Hematopoietic multipotent progenitor cell treated with erythropoietin and hydrocortisone succinate and interleukin-3 and kit ligand, for 8 days (in vitro differentiated cells): ENCODE data around the gene CTAG2.
"Not testable (repeated sequence)": the region's sequence is repeated elsewhere in the genome, so short reads cannot be mapped to it uniquely, and the experiment has no call there.

Experiments used
- DNase-seq: peaks from one replicate; pipeline ENCODE4 v3.0.0-alpha.2; 2015

CTAG2 gene

DNA sequence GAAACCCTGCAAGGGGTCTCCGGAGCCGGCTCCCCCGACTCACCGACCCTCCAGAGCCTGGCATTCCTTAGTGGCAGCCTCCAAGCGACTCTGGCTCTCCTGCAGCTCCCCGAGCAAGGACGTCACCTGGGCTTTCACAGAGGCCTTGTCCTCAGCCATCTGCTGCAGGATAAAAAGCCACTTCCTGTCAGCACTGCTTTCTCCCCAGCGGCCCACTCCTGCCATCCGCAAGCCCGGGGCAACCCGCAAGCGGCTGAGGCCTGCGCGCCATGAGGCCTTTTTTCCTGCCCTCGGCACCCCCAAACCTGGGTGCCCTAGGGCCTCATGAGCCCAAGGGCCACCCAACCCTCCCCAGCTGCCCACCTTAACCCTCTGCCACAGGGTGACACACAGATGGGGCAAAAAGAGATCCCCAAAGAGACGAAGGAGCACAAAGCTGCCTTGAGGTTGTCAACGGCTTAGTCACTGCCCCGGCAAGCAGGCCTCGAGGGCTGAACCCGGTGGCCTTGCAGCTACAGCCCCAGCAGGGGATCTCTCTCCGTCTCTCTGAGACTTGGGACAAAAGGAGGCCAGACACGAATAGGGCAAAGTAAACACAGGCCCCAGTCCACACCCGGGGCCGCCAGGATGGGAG is 7.5 kb downstream of the CTAG2 start:
- not testable (repeated sequence) for DNase-seq

DNA sequence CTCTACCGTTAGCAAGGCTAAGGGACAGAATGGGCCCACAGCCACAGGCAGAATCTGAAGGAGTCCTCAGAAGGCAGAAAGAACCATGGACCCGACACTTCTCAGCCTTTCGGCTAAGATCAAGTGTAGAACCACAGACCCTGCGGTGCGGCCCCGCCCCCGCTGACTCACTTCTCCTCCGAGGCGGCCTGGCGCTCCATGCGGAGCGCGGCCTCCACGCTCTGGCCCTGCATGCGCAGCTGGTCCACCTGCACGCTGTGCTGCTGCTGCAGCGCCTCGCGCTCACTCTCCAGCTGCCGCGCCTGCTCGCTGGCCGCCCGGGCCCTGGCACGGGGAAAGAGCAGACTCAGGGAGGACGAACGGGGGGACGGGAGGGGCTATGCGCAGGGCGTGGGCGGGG is 9.7 kb downstream of the CTAG2 start:
- not testable (repeated sequence) for DNase-seq

DNA sequence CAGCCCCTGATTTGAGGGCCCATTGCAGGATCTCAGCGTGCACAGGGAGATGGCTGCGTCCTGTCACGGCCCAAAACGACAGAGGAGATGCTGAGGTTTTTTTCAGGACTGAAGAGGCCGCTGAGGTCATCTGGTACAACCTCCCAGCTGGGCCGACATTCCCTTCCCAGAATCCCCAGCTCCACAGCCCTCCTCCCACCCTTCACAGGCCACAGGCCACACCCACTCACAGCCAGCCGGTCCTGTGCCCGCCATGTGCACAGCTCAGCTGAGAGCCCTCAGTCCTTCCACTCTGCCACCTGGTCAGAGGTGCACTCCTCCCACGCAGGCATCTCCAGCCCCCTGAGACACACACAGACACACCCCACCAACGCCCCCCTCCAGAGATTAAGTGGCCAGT is 11.6 kb downstream of the CTAG2 start:
- DNase-seq: not testable (repeated sequence)

DNA sequence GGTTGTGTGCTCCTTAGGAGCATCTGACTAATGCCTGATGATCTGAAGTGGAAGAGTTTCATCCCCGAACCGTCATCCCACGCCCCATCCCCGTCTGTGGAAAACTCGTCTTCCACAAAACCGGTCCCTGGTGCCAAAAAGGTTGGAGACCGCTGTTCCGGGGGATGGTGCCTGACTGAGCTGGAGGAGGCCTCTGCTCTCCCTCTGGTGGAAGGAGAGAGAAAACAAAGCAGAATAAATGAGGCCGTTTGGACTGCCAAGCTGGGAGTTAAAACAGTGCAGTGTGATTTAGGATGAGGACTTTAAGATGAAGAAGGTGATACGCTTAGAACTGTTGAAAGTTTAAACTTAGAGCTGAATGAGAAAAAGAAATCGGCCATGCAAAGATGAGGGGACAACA is 19.7 kb downstream of the CTAG2 start:
- not testable (repeated sequence) for DNase-seq

DNA sequence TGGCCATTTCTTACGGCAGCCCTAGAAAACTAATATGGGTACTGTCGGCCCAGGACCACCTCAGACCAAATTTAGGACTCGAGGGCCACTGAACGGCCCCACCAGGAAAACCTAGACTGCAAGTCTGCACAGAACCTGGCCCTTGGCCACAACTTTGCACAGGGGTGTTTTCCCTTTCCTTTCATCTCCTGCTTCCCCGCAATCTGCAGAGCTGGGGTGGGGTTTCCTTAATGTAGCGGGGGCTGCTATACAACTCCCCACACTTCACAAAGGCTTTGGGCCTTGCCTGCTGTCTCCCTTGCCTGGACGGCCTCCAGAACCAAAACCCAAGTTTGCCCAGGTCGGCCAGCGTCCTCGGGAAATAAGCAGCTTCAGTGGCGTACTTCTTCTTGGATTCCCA is 22.4 kb downstream of the CTAG2 start:
- not testable (repeated sequence) for DNase-seq

DNA sequence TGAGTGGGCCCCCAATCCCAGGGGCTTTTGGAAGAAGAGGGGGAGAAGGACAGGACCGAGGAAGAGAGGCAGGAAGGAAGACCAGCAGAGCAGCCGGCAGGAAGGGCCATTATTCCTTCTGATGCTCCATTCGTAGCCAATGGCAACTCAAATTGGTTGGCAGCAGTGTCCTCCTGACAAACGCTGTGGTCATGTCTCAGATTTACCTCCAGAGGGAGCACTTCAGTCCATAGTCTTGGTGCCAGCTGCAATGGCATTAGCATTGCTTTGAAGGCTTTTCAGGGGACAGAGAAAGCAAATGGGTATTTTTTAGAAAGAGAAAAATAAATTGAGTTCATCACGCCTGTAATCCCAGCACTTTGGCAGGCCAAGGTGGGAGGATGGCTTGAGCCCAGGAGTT is 24.4 kb downstream of the CTAG2 start:
- DNase-seq: not testable (repeated sequence)

DNA sequence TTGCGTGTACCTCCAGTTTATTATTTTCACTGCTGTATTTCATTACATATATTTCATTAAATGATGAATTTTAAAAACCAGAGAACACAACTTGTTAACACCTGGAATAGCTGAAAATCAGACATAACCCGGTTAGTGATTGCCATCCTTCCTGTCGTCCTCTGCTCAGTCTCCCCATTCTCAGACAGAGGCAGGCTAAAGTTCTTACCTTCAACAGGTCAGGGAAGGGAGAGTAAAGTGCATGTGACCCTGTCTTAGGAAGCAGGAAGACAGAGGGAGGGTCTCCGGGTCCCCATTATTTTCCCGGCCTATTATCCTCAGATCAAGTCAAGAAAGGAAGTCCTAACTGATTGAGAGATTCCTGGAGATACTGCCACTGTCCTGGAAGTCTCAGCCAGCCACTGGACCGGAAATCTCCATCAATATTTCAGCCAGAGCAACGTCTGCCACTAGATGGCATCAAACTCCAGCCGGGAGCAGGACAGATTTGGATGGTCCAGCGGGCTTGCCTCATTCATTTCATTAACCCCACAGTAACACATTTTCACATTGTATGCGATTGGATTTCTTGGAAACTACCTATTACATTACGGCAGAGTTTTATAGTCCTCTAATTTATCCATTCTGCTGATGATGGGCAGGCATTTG is 32.5 kb downstream of the CTAG2 start:
- not testable (repeated sequence) for DNase-seq

DNA sequence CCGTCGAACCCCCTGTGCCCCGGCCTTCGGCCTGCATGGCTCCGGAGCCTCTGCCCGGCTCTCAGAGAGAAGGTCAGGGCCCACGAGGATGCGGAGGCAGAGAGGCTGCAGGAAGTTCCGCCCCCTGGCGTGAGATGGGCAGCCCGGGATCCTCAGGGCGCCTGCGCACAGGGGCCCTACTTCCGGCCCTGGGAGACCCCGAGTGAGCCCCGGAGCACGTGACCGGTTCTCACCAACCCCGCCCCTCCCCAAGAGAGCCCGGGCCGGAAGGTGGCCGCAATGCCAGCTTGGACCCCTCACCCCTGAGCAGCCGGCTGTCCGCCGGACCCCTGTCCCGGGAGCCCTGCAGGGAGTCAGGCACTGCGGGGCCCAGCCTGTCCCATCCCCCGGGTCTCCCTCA is 34.2 kb downstream of the CTAG2 start, which contains the start of gene CTAG1B:
Gene CTAG1B, minus strand, starts transcription at position 101 of the 400 bp plus-strand sequence. Its CDS starts 64 bp downstream, at position 37.
- DNase-seq: not testable (repeated sequence)

DNA sequence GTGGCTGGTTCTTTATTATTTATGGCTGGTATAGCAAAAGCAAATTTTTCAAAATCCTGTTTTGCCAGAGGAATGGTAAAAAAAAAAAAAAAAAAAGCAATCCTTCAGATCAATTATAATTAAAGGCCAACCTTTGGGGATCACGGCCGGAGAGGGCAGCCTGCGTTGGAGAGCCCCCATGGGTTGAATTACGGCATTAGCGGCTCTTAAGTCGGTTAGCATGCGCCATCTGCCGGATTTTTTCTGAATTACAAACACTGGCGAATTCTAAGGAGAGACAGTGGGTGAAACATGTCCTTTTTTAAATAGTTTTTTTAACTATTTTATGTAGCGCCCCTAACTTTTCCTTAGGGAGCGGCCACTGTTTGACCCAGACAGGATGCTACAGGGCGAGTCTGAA is 39.8 kb downstream of the CTAG2 start:
- DNase-seq: not testable (repeated sequence)

DNA sequence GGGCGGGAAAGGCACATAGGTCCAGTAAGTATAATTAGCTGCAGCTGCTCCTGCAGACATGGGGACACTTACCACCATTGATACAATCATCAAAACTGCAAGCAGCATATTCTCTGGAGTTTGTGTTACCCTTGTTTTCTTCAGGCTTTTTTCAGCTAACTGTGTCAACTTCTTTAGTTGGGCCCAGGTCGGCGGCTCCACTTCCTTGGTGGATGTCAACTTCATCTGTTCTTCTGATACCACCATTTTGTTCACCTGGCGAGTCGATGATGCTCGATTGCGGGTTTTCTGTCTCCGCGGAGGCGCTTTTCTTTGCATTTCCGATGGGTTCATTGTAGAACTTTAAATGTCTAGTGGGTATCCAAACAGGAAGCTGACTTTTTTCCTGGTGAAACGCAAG is 42.2 kb downstream of the CTAG2 start:
- not testable (repeated sequence) for DNase-seq

DNA sequence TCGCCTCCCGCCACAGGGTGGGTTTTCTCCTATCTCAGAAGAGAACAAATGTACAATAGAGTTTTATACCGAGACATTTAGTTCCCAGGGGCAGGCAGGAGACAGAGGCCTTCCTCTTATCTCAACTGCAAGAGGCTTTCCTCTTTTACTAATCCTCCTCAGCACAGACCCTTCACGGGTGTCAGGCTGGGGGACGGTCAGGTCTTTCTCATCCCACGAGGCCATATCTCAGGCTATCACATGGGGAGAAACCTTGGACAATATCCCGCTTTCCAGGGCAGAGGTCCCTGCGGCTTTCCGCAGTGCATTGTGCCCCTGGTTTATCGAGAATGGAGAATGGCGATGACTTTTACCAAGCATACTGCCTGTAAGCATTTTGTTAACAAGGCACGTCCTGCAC is 44.6 kb downstream of the CTAG2 start:
- not testable (repeated sequence) for DNase-seq

DNA sequence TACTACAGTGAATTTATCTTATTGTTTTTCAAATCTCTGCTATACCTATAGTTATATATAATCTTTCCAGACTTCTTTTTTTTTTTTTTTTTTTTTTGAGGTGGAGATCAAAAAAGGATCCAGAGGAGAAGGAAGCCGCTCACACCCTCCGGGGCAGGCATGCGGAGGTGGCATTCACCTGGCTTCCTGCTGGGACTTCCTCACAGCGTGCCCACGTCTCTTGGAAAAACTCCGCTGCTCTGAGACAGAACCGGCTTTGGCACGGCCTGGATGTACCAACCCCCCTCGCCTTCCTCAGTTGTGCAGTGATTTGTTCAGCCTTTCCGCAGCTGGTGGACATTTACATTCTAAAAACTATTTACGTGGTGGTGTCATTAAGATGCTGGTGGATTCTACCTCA is 45.4 kb downstream of the CTAG2 start:
- DNase-seq: not testable (repeated sequence)

DNA sequence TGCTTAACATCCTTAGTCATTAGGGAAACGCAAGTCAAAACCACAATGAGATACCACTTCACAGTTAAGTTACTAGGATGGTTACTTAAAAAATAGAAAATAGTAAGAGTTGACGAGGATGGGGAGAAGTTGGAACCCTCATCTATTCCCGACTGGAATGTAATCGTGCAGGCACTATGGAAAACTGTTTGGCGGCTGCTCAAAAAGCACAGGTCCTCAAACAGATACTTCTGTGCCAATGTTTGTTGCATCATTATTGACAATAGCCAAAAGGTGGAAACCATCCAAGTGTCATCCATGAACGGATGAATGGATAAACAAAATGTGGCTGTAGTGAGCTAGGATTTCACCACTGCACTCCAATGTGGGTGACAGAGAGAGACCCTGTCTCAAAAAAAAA is 46.0 kb downstream of the CTAG2 start:
- DNase-seq: no peak

DNA sequence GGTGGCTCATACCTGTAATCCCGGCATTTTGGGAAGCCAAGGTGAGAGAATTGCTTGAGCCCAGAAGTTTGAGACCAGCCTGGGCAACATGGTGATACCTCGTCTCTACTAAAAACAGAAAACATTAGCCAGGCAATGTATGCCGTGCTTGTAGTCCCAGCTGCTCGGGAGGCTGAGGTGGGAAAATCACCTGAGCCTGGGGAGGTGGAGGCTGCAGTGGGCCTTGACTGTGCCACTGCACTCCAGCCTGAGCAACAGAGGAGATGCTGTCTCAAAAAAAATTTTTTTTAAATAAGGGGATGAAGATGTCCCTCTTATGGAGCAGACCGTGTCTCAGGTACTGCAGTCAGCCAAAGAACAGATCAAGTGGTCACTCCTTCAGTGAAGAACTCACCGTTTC is 47.8 kb downstream of the CTAG2 start:
- DNase-seq: no peak

DNA sequence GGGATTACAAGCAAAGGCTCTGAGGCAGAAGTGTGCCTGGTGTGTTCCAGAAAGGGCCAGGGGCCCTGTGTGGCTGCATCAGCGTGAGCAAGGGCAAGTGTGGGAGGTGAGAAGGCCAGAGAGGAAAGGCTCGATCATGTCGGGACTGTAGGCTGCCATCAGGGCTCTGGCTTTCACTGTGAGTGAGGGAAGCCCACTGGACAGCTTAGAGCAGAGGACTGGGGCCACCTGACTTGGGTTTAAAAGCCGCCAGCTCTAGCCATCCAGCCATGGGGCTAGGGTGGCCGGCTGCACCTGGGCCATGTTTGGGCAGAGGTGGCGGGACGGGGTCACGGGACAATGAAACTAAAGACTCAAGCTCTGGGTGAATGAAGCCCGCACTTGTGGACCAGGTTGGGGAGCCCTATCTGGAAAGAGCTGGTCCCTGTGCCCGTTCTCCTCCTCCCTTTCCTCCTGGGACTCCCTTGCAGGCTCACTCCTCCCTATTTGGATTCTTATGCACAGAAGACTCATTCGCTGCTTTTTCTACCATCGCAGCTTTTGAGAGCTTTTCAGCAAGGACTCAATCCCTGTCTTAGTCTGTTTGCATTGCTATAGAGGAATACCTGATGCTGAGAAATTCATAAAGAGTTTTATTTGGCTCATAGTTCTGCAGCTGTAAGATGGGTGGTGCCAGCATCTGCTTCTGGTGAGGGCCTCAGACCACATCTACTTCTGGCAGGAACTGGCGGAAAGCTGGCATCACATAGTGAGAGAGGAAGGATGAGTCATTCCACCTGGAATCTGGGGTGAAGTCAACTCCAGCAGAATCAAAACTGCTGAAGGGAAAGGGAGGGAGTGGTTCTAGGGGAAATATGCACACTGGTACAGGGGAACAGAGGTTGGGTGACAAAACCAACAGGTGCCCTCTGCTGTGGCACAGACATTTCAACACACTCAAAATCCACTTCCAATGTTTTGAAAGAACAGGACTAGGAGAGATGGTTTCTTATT is 49.6 kb downstream of the CTAG2 start:
- no peak for DNase-seq

DNA sequence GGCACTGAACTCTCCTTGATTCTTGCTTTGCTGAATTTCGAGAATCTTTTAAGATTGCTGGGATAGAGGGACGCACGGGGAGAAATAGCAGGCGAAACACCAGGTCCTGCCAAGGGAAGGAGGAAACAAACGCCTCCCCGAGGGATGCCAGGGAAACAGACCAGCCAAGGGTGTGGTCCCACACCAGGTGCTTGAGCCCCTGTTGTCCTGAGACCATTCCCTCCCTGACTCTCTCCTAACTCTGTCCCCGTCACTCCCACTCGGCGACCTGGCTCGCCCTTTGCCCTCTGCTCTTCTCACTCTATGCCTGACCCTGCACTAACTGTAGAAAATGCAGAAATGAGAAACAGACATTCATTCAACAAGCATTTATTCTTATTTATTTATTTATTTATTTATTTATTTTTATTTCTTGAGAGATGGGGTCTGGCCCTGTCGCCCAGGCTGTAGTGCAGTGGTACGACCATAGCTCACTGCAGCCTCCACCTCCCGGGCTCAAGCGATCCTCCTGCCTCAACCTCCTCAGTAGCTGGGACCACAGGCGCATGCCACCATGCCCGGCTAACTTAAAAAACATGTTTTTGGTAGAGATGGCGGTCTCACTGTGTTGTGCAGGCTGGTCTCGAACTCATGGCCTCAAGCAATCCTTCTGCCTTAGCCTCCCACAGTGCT is 50.5 kb downstream of the CTAG2 start:
- DNase-seq: no peak

DNA sequence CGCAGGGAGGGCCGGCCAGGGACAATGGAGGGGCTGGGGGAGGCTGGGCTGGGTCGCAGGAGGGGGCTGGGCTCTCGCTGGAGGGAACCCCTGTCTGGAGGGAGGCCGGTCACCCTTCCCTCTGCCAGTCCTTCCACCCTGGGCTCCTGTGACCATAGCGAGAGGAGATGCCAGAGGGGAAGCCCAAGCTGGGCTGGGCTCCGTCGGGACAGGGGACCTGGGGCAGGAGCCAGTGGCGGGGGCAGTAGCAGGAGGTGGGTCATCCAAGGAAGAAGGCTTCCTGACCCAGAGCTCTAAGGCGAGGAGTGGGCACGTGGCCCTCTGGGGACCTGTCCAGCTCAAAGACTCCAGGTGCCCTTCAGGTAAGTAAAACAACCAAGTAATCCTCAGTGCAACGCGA is 51.2 kb downstream of the CTAG2 start:
- no peak for DNase-seq
